Cardiac fibroblast (primary cell): ENCODE results near the gene COBL.

Source experiments
- DNase-seq, 2 donors: peaks; one replicate each; pipeline versions ENCODE4 v3.0.0 to v3.0.0-alpha.2; 2010; ENCODE audit warnings: low read depth in 2 of 2
- H3K4me3 ChIP-seq, 2 donors: replicated peaks in 1 of 2; 1 replicate in 1 of 2; 2 replicates in 1 of 2; pipeline ENCODE4 v1.5.1; 2011; ENCODE audit warnings: low read depth in 2 of 2, low read length in 2 of 2, mild to moderate bottlenecking in 2 of 2, moderate library complexity in 1 of 2
- CTCF ChIP-seq: IDR thresholded peaks from one replicate; pipeline ENCODE4 v1.5.1; 2011; ENCODE audit warnings: low read depth, mild to moderate bottlenecking, low read length, inconsistent platforms

Gene COBL

GRCh38 chr7:51029701-51030191, 286.9 kb downstream of the COBL start:
- TF ChIP-seq CTCF: no peak
- DNase-seq: peak; percentile 79 to 94
- H3K4me3 ChIP-seq: no peak overlapping the region

- DNase-seq: no peak
- no peak for TF ChIP-seq CTCF
Observed at GRCh38 chr7:51029131-51029530, 287.5 kb downstream of the COBL start.

GRCh38 chr7:51027935-51028830, 288.4 kb downstream of the COBL start:
- no peak for TF ChIP-seq CTCF
- DNase-seq: no peak
- H3K4me3 ChIP-seq: no peak overlapping the region

More at GRCh38 chr7:51029131-51029530, 287.5 kb downstream of the COBL start:
- H3K4me3 ChIP-seq: no peak overlapping the region

- DNase-seq: no peak
- H3K4me3 ChIP-seq: no peak overlapping the region
- TF ChIP-seq CTCF: no peak
Observed at GRCh38 chr7:51027106-51027934, 289.3 kb downstream of the COBL start.

GRCh38 chr7:51026341-51026740, 290.3 kb downstream of the COBL start:
- H3K4me3 ChIP-seq: no peak overlapping the region
- no peak for DNase-seq
- TF ChIP-seq CTCF: no peak

- DNase-seq: peak; percentile 24 to 47
- TF ChIP-seq CTCF: no peak
- H3K4me3 ChIP-seq: no peak overlapping the region
Observed at GRCh38 chr7:51025668-51026067, 290.9 kb downstream of the COBL start.
